Measurements from ENCODE around the gene DCHS2. TPM values are rescaled to one million over a fixed set of nuclear protein-coding genes. Genes with fewer than 3 reads are reported as not detected.

DCHS2 gene
- total and polyA plus RNA-seq, 10 of the 15 experiments (the other 5 are each of a cell fraction or from before 2014, with no cell fraction given) = 0.01 to 0.31 (median 0.06) TPM; not detected in 3

DNA sequence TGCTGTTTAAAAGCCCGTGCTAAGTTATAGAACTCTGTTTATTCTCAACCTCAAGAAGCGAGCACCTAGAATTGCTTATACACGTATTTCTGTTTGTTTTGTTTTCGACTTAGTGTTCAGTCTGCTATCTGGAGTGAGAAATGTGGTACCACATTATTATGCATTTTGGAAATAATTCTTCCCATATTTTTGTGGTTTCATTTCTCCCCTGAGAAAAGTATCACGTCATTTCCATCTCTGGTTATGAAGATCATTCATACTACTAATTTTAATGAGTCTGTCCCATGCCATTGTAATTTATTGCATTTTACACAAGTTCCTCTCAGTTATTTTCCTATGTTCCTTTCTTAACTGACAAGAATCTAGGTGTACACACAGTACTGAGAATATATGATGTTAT is 186.0 kb downstream of the DCHS2 start (continued):
- TF ChIP-seq, protein P1, sequence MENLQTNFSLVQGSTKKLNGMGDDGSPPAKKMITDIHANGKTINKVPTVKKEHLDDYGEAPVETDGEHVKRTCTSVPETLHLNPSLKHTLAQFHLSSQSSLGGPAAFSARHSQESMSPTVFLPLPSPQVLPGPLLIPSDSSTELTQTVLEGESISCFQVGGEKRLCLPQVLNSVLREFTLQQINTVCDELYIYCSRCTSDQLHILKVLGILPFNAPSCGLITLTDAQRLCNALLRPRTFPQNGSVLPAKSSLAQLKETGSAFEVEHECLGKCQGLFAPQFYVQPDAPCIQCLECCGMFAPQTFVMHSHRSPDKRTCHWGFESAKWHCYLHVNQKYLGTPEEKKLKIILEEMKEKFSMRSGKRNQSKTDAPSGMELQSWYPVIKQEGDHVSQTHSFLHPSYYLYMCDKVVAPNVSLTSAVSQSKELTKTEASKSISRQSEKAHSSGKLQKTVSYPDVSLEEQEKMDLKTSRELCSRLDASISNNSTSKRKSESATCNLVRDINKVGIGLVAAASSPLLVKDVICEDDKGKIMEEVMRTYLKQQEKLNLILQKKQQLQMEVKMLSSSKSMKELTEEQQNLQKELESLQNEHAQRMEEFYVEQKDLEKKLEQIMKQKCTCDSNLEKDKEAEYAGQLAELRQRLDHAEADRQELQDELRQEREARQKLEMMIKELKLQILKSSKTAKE (IDR thresholded peaks at IDR 0.05; ENCODE audit: low read depth, poor library complexity, severe bottlenecking) = no peak
- TF ChIP-seq ZSCAN29 (IDR thresholded peaks at IDR 0.05) = no peak
- TF ChIP-seq ATF7 (IDR thresholded peaks at IDR 0.05; ENCODE audit: low read depth) = no peak

DNA sequence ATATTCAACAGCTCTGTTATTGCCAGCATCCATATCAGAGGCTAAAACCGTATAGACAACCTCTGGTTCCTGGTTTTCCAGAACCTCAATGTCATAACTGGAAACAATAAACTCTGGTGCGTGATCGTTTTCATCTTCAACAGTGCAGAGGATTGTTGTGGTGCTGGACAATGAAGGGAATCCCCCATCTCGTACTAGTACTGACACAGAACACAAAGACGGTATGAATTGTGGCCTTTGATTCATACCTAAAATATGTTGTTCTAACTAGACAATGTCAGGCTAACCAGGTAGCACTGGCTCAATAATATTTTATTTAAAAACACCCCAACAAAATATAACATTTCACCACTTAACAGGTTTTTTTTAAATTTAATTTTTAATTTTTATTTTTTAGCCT is 186.9 kb downstream of the DCHS2 start:
- SMC1A ChIA-PET (ENCODE audit: uncharacterized antibody, unreplicated experiment) = no interaction called here
- H3K9ac ChIP-seq (ENCODE audit: control insufficient read depth, insufficient read depth, low read length) = no peak overlapping the region
- no peaks in the 10 kb centered on the region for H3K36me3 ChIP-seq (ENCODE audit: control insufficient read depth in 2 of 2, insufficient read depth in 2 of 2, low read length in 1 of 2)
- H3K79me2 ChIP-seq (ENCODE audit: control insufficient read depth, insufficient read depth, low read length) = no peaks in the 10 kb centered on the region
- DNase-seq (ENCODE audit: low read depth, low spot score) = no peak
- H3K4me2 ChIP-seq (ENCODE audit: control insufficient read depth, insufficient read depth) = no peak overlapping the region
- POLR2A ChIA-PET = no interaction called here
- no peak for FAIRE-seq
- no TSS peak for BruUV-seq (replicated peaks)
- intact Hi-C loops (cut with micrococcal nuclease; ENCODE audit: unreplicated experiment) (no loop called here), in situ Hi-C loops (cut with MboI) (no loop called here)
- RAD21 ChIA-PET (ENCODE audit: unreplicated experiment) = no interaction called here
- H4K20me1 ChIP-seq (ENCODE audit: control insufficient read depth, insufficient read depth) = no peaks in the 10 kb centered on the region
- no peak overlapping the region for H2AFZ ChIP-seq (ENCODE audit: control insufficient read depth, low read depth, low read length)
- no peaks in the 10 kb centered on the region for H3K27me3 ChIP-seq (replicated peaks in 1 of 2; ENCODE audit: control insufficient read depth in 2 of 2, insufficient read depth in 2 of 2, low read length in 1 of 2)
- no peak overlapping the region for H3K27ac ChIP-seq (ENCODE audit: control insufficient read depth, insufficient read depth)
- H3K9me3 ChIP-seq (replicated peaks; ENCODE audit: control insufficient read depth, insufficient read depth, low read length) = no peaks in the 10 kb centered on the region
- H3K4me3 ChIP-seq = no peak overlapping the region
- WGBS (ENCODE audit: insufficient coverage, insufficient replicate concordance, low lambda C conversion rate, missing lambda C conversion rate) = 21% methylated on average over 5 of the region's 5 CpGs
- no peak for ATAC-seq
- H3K4me1 ChIP-seq (ENCODE audit: control insufficient read depth, insufficient read depth, low read length) = no peaks in the 10 kb centered on the region
- CTCF ChIA-PET = no interaction called here
- TF ChIP-seq, protein P2, sequence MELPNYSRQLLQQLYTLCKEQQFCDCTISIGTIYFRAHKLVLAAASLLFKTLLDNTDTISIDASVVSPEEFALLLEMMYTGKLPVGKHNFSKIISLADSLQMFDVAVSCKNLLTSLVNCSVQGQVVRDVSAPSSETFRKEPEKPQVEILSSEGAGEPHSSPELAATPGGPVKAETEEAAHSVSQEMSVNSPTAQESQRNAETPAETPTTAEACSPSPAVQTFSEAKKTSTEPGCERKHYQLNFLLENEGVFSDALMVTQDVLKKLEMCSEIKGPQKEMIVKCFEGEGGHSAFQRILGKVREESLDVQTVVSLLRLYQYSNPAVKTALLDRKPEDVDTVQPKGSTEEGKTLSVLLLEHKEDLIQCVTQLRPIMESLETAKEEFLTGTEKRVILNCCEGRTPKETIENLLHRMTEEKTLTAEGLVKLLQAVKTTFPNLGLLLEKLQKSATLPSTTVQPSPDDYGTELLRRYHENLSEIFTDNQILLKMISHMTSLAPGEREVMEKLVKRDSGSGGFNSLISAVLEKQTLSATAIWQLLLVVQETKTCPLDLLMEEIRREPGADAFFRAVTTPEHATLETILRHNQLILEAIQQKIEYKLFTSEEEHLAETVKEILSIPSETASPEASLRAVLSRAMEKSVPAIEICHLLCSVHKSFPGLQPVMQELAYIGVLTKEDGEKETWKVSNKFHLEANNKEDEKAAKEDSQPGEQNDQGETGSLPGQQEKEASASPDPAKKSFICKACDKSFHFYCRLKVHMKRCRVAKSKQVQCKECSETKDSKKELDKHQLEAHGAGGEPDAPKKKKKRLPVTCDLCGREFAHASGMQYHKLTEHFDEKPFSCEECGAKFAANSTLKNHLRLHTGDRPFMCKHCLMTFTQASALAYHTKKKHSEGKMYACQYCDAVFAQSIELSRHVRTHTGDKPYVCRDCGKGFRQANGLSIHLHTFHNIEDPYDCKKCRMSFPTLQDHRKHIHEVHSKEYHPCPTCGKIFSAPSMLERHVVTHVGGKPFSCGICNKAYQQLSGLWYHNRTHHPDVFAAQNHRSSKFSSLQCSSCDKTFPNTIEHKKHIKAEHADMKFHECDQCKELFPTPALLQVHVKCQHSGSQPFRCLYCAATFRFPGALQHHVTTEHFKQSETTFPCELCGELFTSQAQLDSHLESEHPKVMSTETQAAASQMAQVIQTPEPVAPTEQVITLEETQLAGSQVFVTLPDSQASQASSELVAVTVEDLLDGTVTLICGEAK (IDR thresholded peaks at IDR 0.05; ENCODE audit: borderline replicate concordance) = no peak
- TF ChIP-seq CHD1 (IDR thresholded peaks at IDR 0.05; ENCODE audit: low read depth, low read length) (no peak), HDAC2 (IDR thresholded peaks at IDR 0.05) (no peak), ZNF384 (IDR thresholded peaks at IDR 0.05; ENCODE audit: borderline replicate concordance, low read depth, low read length) (no peak), KAT2A (conservative IDR thresholded peaks at IDR 0.05; ENCODE audit: control insufficient read depth, low read depth, low read length) (no peak), MXI1 (IDR thresholded peaks at IDR 0.05; ENCODE audit: low read depth, low read length) (no peak), YY1 (IDR thresholded peaks at IDR 0.05; ENCODE audit: low read depth, low read length) (no peak), MEF2B (IDR thresholded peaks at IDR 0.05; ENCODE audit: partially characterized antibody, poor library complexity, severe bottlenecking) (no peak), ZNF622 (IDR thresholded peaks at IDR 0.05) (no peak), BMI1 (IDR thresholded peaks at IDR 0.05; ENCODE audit: borderline replicate concordance) (no peak), CBX3 (IDR thresholded peaks at IDR 0.05; ENCODE audit: borderline replicate concordance, low read depth) (no peak), NFYB (IDR thresholded peaks at IDR 0.05; ENCODE audit: insufficient read depth, low read depth, low read length) (no peak), RELA (IDR thresholded peaks at IDR 0.05; ENCODE audit: borderline replicate concordance, partially characterized antibody) (no peak)
- TF ChIP-seq, protein P3, sequence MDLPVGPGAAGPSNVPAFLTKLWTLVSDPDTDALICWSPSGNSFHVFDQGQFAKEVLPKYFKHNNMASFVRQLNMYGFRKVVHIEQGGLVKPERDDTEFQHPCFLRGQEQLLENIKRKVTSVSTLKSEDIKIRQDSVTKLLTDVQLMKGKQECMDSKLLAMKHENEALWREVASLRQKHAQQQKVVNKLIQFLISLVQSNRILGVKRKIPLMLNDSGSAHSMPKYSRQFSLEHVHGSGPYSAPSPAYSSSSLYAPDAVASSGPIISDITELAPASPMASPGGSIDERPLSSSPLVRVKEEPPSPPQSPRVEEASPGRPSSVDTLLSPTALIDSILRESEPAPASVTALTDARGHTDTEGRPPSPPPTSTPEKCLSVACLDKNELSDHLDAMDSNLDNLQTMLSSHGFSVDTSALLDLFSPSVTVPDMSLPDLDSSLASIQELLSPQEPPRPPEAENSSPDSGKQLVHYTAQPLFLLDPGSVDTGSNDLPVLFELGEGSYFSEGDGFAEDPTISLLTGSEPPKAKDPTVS (IDR thresholded peaks at IDR 0.05; ENCODE audit: low read depth, low read length) = no peak

Data from GM12878 (cell line).